Fibroblast of pulmonary artery (primary cell): Measurements from ENCODE around the gene COL20A1.
"Not testable (repeated sequence)": the region's sequence is repeated elsewhere in the genome, so short reads cannot be mapped to it uniquely, and the experiment has no call there.

Experiments
- DNase-seq: peaks from one replicate; pipeline ENCODE4 v3.0.0-alpha.2; 2010; ENCODE audit warnings: low read depth
- H3K4me3 ChIP-seq: replicated peaks from 2 replicates; pipeline ENCODE4 v1.5.1; 2011; ENCODE audit warnings: low read depth, mild to moderate bottlenecking, control low read depth, low read length, moderate library complexity
- CTCF ChIP-seq: IDR thresholded peaks from 2 replicates; pipeline ENCODE4 v1.5.1; 2011; ENCODE audit warnings: mild to moderate bottlenecking, control low read depth, low read length, inconsistent platforms; ENCODE audit errors: missing control alignments

The COL20A1 gene

GRCh38 chr20:63249891-63250290 lies 43.1 kb upstream of the COL20A1 start:
- TF ChIP-seq CTCF, result no peak
- no peak overlapping the region for H3K4me3 ChIP-seq
- DNase-seq, result no peak

- DNase-seq, H3K4me3 ChIP-seq: not testable (repeated sequence)
Measured at GRCh38 chr20:63251350-63251749, 41.6 kb upstream of the COL20A1 start.

GRCh38 chr20:63252284-63252711 lies 40.7 kb upstream of the COL20A1 start:
- no peak for TF ChIP-seq CTCF
- DNase-seq, result no peak
- no peak overlapping the region for H3K4me3 ChIP-seq

- H3K4me3 ChIP-seq, result no peak overlapping the region
- no peak for TF ChIP-seq CTCF
- DNase-seq, result no peak
Measured at GRCh38 chr20:63253065-63253437, 39.9 kb upstream of the COL20A1 start.

GRCh38 chr20:63253438-63254231 lies 39.4 kb upstream of the COL20A1 start:
- H3K4me3 ChIP-seq, result no peak overlapping the region
- TF ChIP-seq CTCF, result no peak
- DNase-seq, result no peak

GRCh38 chr20:63254232-63254605 lies 38.8 kb upstream of the COL20A1 start, which contains the start of gene NKAIN4:
Gene NKAIN4 (minus strand): TSS chr20:63254463. CDS start chr20:63254450, 13 bp downstream.
- DNase-seq, result no peak
- TF ChIP-seq CTCF, result no peak
- no peak within 1 kb of the TSS for H3K4me3 ChIP-seq

- no peak overlapping the region for H3K4me3 ChIP-seq
Measured at GRCh38 chr20:63254606-63255384, 38.2 kb upstream of the COL20A1 start.

More at GRCh38 chr20:63254606-63255384, 38.2 kb upstream of the COL20A1 start:
- TF ChIP-seq CTCF, result no peak
- no peak for DNase-seq
